ENCODE results near the gene CAMK1D. TPM values are rescaled to one million over a fixed set of nuclear protein-coding genes. Genes with fewer than 3 reads are reported as not detected.
A peak's percentile ranks its signal among the peaks of the same experiment; 100 is the strongest.

Gene CAMK1D
- total RNA-seq, 3 donors from 2014 or later (not counting 1 experiment from before 2014, with no cell fraction given), result 44.2 to 56.4 (median 49.7) TPM

GRCh38 chr10:12822126-12822892, 473.0 kb downstream of the CAMK1D start:
- Mint-ChIP-seq H3K4me1 (peaks cover 11 to 21% of the 10 kb centered on the region in 2 donors), H3K9me3 (no peaks in the 10 kb centered on the region), H3K27me3 (ENCODE audit: low read depth in 2 of 2) (no peaks in the 10 kb centered on the region), H3K4me3 (no peak overlapping the region), H3K36me3 (no peaks in the 10 kb centered on the region), H3K27ac (no peak overlapping the region)
- no peak for DNase-seq
- Histone ChIP-seq H3K27ac (ENCODE audit: low read length) (no peak overlapping the region), H3K27me3 (ENCODE audit: control insufficient read depth, insufficient read depth, low read length) (no peaks in the 10 kb centered on the region), H3K4me3 (ENCODE audit: low read length) (no peak overlapping the region), H3K36me3 (ENCODE audit: control insufficient read depth, insufficient read depth, low read length) (peaks cover 9% of the 10 kb centered on the region), H3K9me3 (ENCODE audit: control insufficient read depth, insufficient read depth, low read length) (no peaks in the 10 kb centered on the region), H3K4me1 (ENCODE audit: control insufficient read depth, insufficient read depth, low read length) (peaks cover 5% of the 10 kb centered on the region)
- 96% methylated on average over 16 of the region's 16 CpGs for WGBS (ENCODE audit: insufficient coverage)
- TF ChIP-seq CTCF (IDR thresholded peaks at IDR 0.05), result no peak
- no peak for ATAC-seq
- intact Hi-C loops (cut with micrococcal nuclease), result no loop called here

DNA sequence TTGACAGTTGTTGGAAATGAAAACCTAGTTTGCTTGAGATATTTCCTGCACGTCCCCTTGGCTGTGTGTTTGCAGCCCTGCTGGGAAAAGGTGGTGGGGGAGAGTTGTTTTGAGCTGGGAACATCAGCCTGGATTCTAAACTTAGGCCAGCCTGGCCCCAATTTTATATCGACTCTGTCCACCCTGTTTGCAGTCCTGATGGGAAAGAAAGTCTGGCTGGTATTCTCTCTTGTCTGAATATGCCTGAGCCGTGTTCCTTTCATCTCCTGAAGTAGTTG, 473.5 kb downstream of the CAMK1D start:
- Histone ChIP-seq H3K27me3 (ENCODE audit: control insufficient read depth, insufficient read depth, low read length) (no peaks in the 10 kb centered on the region), H3K36me3 (ENCODE audit: control insufficient read depth, insufficient read depth, low read length) (peaks cover 9% of the 10 kb centered on the region), H3K9me3 (ENCODE audit: control insufficient read depth, insufficient read depth, low read length) (no peaks in the 10 kb centered on the region), H3K4me3 (ENCODE audit: low read length) (no peak overlapping the region), H3K27ac (ENCODE audit: low read length) (no peak overlapping the region), H3K4me1 (ENCODE audit: control insufficient read depth, insufficient read depth, low read length) (peaks cover 5% of the 10 kb centered on the region)
- ATAC-seq, result no peak
- TF ChIP-seq CTCF (IDR thresholded peaks at IDR 0.05), result no peak
- Mint-ChIP-seq H3K27ac (peak overlapping the region in 1 of 2 donors; percentile 37), H3K27me3 (ENCODE audit: low read depth in 2 of 2) (no peaks in the 10 kb centered on the region), H3K4me3 (no peak overlapping the region), H3K4me1 (peaks cover 11 to 21% of the 10 kb centered on the region in 2 donors), H3K9me3 (no peaks in the 10 kb centered on the region), H3K36me3 (no peaks in the 10 kb centered on the region)
- intact Hi-C loops (cut with micrococcal nuclease), result no loop called here
- no peak for DNase-seq
- WGBS (ENCODE audit: insufficient coverage), result 88% methylated on average over 3 of the region's 3 CpGs

DNA sequence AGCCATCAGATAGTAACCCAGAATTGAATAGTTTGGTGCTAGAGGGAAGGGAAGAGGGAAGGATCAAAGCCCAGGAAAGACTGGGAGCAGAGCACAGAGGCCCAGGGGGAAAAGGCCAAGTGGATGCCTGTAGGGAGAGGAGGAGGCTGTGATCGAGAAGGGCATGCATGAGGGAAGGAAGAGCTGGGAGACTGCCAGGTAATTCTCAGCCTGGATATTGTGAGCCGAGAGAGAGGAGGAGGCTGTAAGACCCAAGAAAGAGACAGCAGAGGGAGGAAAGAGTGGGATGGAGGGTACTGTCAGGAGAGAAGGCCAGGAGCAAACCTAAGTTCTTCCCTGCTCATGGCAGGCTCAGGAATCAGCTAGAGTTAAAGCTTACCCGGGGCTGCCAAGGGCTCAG, 474.0 kb downstream of the CAMK1D start:
- H3K9me3 ChIP-seq (ENCODE audit: control insufficient read depth, insufficient read depth, low read length), result no peaks in the 10 kb centered on the region
- Mint-ChIP-seq H3K36me3 (no peaks in the 10 kb centered on the region), H3K27ac (peak overlapping the region in 1 of 2 donors; percentile 37), H3K27me3 (ENCODE audit: low read depth in 2 of 2) (no peaks in the 10 kb centered on the region), H3K4me1 (peaks cover 11 to 21% of the 10 kb centered on the region in 2 donors), H3K9me3 (no peaks in the 10 kb centered on the region), H3K4me3 (no peak overlapping the region)
- intact Hi-C loops (cut with micrococcal nuclease), result no loop called here
- DNase-seq (no peak), ATAC-seq (no peak)
- no peak for TF ChIP-seq CTCF (IDR thresholded peaks at IDR 0.05)
- no peaks in the 10 kb centered on the region for H3K27me3 ChIP-seq (ENCODE audit: control insufficient read depth, insufficient read depth, low read length)
- H3K4me1 ChIP-seq (ENCODE audit: control insufficient read depth, insufficient read depth, low read length), result peaks cover 5% of the 10 kb centered on the region
- no peak overlapping the region for H3K27ac ChIP-seq (ENCODE audit: low read length)
- peaks cover 9% of the 10 kb centered on the region for H3K36me3 ChIP-seq (ENCODE audit: control insufficient read depth, insufficient read depth, low read length)
- WGBS (ENCODE audit: insufficient coverage), result 89% methylated on average over 3 of the region's 3 CpGs
- no peak overlapping the region for H3K4me3 ChIP-seq (ENCODE audit: low read length)
